Measurements from ENCODE around the gene KLRK1.
"Not testable (repeated sequence)": the region's sequence is repeated elsewhere in the genome, so short reads cannot be mapped to it uniquely, and the experiment has no call there.

The KLRK1 gene

DNA sequence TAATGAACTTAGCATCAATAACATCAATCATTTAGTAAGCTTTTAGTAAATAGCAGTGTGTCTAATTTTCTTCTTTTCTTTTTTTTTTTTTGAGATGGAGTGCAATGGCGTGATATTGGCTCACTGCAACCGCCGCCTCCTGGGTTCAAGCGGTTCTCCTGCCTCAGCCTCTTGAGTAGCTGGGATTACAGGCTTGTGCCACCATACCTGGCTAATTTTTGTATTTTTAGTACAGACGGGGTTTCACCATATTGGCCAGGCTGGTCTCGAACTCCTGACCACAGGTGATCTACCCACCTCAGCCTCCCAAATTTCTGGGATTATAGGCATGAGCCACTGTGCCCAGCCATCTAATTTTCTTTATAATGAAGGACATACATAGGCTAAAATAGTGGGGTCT is 2.3 kb downstream of the KLRK1 start:
- DNase-seq, result not testable (repeated sequence)

DNA sequence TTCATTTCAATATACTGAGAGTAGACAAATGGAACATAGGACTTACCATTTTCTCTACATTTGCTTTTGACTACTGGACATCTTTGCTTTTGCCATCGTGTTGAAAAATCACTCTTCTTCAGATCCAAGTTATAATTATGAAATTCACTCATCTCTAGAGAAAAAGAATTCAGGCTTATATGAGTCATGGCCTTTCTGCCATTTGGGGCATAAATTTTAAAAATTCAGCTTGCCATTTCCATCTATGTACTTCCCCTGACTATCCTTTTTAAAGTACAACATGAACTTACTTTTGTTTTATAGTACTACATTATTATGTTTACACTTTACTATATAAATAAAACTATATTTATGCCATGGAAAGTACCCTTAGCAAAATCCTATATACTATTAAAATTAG is 3.0 kb downstream of the KLRK1 start:
- DNase-seq, result no peak

DNA sequence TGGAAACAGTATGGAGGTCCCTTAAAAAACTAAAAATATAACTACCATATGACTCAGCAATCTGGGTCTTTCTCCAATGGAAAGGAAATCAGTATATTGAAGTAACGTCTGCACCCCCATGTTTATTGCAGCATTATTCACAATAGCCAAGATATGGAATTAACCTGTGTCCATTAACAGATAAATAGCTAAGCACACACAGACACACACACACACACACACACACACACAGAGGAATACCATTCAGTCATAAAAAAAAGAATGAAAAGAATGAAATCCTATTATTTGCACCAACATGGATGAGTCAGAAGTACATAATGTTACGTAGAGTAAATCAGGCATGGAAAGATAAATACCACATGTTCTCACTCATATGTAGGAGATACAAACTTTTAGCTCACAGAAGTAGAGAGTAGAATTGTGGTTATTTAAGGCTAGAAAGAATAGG is 4.7 kb downstream of the KLRK1 start:
- no peak for DNase-seq

DNA sequence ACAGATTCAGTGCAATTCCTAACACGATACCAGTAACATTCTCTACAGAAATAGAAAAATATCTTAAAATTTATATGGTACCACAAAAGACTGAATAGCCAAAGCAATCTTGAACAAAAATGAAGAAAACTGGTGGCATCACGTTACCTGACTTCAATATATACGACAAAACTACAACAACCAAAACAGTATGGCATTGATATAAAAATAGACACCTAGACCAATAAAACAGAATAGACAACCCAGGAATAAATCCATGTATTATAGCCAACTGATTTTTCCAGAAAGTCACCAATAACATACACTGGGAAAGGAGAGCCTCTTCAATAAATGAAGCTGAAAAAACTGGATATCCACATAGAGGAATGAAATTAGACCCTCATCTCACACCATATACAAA is 5.7 kb downstream of the KLRK1 start:
- no peak for DNase-seq

DNA sequence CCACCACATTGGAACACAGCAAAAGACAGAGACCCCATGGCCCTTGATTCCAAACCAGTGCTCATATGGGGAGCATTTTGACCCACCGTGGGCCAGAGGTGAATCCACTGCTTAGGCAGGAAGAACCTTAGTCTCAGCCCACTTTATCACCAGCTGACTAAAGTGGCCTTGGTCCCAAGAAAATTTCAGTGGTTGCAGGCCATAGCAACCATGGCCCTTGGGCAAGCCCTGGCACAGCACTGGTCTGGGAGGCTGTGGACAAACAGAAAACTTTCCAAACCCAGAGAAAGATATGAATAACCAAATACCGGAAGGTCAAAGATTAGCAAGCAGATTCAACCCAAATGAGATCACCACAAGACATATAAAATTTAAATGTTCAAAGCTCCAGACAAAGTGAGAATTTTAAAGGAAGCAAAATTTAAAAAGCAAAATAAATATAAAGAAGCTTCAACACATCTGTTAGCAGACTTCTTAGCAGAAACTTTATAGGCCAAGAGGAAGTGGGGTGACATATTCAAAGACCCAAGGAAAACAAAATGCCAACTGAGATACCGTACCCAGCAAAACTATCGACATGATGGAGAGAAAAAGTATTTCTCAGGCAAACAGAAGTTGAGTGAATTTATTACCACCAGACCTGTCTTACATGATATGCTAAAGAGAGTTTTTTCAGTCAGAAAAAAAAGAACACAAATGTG is 7.8 kb downstream of the KLRK1 start:
- no peak for DNase-seq

DNA sequence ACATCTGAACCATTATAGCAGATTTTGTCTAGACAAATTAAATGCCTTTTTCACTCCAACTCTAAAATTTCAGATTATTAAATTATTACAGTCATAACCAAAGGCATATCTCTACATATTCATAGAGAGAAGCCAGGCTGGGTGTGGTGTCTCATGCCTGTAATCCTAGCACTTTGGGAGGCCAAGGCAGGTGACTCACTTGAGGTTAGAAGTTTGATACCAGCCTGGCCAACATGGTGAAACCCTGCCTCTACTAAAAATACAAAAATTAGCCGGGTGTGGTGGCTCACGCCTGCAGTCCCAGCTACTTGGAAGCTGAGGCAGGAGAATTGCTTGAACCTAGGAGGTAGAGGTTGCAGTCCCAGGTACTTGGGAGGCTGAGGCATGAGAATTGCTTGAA is 11.1 kb downstream of the KLRK1 start:
- not testable (repeated sequence) for DNase-seq

DNA sequence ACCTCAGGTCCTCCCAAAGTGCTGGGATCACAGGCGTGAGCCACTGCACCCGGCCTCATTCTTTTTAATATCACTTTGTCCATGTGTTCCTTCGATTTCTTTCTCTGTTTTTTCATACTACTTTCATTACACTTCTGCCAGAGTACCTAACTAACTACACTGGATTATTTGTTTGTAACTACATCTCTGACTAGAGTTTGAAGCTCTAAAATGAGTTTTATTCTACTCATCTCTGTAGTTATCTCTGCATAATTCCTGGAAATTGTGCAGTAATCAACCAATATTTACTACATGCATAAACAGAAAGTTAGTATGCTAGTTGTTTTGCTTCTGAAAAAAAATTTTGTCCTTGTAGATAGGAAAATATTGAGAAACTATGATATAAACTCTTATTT is 15.2 kb downstream of the KLRK1 start:
- DNase-seq, result no peak

DNA sequence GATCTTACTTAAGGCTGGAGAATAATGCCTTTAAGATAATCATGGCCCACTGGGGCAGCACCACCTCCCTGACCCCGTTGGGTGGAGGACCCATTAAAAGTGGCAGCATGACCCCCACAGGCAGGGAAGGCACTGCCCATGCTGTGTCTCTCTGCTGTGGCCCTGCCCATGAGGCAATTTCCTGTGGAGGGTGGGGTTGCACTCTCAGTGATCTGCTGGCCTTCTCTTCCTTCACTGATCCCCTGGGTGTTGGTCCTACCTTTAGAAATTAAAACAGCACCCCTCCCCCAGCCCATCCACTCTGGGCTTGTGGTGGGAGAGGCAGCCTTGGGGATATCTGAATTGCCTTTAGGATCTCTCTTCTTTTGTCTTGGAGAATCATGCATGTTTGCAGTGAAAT is 17.3 kb downstream of the KLRK1 start:
- no peak for DNase-seq

DNA sequence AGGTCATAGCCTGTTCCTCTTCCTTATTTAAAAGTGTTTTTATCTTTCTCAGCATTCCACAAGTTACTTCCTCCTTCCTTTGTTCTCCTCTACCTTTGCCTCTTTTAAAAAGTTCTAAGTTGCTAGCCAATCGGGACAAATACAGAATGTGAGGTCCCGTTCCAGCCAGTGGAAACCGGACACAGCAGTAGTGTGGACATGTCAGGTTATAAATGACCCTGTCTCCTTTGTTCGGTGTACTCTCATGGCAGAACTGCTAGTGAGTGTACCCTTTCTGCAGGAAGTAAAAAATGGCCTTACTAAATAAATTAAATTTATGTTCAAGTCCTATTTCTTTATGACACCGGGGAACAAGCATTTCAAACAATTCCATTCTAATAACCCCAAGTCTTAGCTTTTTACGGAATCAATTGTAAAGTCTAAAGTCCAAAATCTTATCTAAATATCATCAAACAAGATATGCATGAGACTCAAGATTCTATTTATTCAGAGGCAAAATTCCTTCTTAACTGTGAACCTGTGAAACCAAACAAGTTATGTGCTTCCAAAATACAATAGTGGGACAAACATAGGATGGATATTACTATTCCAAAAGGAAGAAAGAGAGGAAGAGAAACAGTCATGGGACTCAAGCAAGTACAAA is 17.8 kb downstream of the KLRK1 start:
- DNase-seq, result not testable (repeated sequence)

DNA sequence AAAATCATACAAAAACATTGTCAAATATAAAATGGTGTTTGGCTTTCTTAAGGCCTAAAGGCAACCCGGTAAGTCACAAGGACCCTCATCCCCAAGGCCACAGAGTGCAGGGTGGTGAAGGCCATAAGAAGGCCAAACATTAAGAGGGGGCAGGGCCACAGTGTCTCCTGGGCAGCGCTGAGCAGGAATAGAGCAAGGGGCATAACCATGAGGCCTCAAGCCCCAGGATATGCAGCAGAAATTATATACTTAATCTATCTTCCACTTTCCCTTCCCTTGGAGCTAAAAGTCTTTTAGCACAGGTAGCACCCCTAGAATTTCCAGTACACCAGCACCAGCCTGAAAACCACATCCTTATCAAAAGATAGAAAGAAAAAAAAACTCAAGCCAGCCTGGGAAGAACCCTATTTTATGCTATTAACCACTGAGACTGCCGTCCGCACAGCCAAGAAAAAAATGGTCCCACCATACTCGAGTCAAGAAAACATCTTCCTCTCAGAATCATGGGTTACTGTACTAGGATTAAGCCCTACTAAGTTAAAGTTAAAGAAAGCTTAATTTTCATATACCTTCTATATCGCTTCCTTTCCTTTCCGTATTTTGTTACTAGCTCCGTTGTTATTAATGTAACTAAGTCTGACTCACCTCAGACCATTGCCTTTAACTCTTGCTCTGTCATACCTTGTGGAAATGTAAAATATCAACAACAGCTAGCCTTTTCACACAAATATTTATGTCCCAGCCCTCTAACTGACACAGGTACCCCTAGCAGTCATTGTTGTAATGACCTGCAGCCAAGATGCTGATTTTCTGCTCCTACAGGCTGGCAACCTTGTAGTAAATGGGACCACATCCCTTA is 20.1 kb downstream of the KLRK1 start:
- DNase-seq, result no peak

DNA sequence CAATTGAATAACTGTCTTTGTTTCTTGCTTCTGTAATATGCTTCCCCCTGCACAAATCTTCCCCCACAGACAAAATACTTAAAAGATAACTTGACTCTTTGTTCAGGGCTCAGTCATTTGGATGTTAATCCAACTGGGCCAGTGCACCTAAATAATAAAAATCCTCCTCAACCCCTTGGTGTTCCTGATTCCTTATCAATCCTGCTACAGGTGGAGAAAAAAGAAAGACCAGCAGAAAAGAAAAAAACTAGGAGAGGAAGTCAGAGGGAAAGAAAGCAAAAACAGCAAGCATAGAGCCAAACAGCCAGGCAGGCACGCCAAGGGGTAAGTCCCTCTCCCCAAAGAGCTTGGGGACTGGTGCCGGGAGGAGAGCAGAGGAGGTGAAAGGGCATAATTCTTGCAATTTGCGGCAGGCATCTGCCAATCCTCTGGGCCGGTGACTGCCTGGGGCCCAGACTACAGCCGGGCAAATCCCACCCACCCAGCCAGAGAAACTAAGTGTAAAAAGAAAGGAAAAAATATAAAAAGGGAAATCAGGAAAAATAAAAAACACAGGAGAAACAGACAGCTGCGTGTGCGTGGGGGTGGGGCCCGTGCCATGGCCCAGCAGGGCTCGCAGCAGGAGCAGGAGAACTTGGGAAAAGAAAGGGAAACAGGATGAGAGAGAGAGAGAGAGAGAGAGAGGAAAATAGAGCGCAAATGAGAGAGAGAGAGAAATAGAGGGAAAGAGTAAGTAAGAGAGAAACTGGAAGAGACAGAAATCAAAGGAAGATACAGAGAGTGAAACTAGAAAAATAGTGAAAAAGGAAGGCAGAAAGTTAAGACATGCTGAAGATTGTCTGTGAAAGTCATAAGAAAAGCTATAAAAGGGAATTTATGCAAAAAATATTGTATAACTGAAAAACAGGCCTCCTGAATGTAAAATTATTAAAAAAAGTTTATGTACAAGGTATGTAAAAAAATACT is 21.4 kb downstream of the KLRK1 start:
- DNase-seq, result no peak

DNA sequence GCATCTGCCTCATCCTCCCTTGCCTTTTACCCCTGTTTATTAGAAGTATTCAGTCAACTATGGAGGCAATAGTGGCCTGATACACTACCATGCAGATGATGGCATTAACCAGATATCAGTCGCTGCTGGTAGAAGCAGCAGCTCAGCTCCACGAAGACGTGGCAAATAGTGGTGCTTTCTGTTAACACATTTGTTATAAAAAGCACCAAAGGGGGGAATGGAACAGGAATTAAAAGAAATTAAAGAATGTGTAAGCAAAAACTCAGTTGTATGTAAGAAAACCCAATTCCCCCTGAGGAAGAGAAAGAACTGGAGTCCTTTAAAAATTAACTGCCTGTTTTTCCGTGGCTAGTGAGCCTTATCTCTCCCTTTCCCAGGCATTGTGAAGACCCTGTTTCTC is 22.1 kb downstream of the KLRK1 start:
- not testable (repeated sequence) for DNase-seq

DNA sequence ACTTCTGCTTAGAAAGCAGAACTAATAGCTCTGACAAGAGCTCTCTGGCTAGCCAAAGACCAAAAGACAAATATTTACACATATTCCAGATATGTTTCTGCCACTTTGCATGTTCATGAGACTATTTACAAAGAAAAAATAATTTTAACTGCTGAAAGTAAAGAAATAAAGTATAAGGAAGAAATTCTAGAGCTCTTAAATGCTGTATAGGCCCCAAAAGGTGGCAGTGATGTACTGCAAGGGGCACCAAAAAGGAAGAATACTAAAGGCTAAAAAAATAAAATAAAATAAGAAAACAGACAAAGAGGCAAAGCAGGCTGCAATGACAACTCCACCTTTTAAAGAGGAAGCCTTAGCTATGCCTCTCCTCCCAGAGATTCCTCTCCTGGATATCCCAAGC is 23.0 kb downstream of the KLRK1 start:
- DNase-seq, result no peak

DNA sequence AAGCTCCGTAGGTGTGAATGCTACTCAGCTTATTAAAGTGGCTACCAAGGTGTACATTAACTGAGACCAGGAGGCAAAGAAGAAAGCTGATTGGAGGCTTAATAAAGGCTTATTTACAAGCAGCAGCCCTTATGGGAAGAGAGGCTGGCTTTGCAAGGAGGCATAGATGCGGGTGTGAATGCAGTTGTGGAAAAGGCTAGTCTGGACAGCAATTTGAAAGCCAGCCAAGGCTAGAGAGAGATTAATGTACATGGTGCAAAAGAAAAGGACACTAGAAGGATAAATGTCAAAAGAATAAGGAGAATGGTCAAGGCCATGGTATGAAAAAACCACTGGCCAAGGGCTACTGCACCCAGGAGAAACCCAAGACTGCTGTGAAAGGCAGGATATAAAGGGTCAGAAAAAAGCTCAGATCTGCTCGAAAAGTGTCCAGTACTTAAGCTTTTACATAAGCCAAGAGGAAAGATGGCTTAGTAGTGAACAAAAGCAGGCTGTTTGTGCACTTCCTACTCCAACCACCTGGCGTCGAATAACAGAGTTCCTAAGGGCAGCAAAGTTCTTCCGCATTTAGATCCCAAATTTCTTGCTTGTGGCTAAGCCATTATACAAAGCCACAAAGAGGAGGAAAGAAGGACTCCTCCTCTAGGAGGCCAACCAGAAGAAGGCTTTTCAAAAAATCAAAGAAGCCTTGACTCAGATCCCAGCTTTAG is 24.0 kb downstream of the KLRK1 start:
- DNase-seq, result no peak

DNA sequence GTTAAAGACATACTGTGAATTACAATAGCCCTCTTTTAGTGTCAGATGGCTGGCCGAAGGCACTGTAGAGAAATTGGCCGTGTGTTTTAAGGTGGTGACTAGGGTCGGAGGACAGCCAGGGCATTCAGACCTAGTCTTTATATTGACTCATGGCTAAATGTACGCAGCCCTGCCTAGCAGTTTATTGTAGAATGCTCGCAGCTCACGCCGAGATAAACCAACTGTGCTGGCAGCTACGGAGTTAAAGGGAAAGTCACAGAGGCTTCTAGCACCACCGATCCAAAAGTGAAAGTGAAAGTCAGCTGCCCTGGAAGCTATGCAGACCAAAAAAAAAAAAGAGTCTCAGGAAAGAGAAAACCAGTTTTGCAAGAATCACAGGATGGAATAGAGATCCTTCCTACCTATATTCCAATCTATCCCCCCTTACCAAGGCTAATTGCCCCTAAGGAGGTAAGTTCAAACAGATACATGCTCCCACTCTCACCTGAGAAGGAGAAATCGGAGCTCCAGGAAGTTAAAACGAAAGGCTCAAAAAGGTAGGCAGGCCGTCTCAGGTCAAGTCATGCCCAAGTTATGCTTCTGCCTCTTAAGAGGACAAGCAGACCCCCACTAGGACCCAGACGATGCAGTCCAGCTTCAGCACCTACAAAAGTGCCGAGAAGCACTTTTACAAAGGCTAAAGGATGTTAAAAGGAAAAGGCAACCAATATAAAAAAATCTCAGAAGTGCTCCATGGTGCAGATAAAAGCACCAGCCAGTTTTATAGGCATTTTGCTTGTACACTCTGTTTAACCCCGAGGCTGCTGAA is 24.8 kb downstream of the KLRK1 start:
- peak; percentile 86 for DNase-seq

DNA sequence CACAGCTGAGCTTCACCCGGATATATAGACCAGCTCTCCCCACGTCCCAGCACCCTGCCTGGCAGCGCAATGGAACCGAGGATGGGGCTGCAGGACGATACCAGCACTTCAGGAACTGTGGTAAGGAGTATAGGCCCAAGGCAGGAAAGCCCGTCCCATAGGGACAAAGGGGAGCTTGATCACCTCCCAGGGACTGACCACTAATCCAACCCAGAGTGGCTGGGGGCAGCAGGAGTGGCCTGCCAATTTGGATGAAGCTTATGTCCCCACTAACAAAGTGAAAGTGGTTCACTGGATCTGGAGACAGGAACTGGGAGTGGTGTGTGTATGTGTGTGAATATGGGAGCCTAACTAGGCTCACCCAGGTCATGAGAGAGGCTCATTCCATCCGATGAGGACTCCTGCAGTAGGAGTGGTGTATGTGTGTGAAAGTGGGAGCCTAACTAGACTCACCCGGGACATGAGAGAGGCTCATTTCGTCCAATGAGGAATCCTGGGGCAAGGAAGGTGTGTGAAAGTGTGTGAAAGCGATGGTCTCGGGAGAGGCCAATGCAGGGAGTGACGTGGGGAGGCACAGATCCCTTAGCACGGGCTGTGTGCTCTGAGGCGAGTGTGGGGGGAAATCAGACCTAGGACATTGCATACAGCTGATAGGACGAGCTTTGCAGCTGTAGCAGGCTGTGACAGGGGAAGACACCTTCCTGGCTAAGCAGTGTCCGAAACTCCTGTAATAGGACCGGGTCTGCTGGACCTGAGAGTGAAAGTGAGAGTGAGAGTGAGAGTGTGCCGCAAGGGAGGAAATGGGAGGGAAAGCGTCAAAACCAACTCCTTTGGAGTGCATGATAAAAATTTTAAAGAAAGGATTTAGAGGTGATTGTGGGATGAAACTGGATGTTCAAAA is 25.7 kb downstream of the KLRK1 start:
- no peak for DNase-seq

DNA sequence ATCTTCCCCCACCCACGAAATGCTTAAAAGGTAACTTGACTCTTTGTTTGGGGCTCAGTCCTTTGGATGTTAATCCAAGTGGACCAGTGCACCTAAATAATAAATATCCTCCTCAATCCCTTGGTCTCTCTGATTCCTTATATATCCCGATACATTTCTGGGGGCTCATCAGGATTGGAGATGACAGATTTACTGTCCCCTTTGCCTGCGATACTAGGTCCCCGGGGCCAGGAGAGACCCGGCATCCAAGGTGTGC is 26.3 kb downstream of the KLRK1 start:
- no peak for DNase-seq

DNA sequence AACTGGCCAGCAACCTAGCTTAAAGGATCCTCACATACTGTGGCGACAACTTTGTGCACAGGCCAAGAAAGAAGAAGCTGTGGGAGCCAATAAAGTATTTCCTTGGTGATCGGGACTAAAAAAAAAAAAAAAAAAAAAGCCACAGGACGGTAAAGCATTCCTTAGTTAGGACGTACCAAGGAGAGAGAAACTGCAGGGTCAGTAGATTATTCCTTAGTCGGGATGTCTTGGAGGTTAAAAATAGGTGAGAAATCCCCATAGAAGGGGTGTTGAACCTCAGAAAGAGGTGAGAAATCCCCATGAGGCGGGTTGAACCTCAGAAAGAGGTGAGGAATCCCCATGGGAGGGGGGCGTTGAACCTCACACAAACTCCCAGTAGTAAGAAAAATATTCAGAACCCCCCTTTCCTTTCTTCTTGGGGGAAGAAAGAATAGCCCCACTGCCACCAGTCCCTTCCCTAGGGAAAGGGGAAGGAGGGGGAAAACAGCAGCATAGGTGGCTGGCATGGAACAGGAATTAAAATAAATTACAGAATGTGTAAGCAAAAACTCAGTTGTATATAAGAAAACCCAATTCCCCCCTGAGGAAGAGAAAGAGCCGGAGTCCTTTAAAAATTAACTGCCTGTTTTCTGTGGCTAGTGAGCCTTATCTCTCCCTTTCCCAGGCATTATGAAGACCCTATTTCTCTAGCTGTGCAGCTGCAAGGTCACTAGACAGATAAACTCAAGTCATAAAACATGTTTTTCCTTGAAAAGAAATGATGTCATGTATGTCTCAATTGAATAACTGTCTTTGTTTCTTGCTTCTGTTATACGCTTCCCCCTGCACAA is 26.8 kb downstream of the KLRK1 start:
- DNase-seq, result no peak

DNA sequence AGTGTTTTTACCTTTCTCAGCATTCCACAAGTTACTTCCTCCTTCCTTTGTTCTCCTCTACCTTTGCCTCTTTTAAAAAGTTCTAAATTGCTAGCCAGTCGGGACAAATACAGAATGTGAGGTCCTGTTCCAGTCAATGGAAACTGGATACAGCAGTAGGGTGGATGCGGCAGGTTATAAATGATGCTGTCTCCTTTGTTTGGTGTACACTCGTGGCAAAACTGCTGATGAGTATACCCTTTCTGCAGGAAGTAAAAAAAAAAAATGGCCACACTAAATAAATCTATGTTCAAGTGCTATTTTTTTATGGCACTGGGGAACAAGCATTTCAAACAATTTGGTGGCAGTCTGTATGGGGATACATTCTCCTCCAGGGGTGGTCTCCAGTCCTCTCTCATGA is 27.5 kb downstream of the KLRK1 start:
- DNase-seq, result no peak

Measured in NCI-H1048 (cell line).